NT2/D1 (cell line): ENCODE measurements around the gene TMEM270.

Source experiments
- SUZ12 ChIP-seq: IDR thresholded peaks from 2 replicates; pipeline ENCODE4 v1.6.1; 2011; ENCODE audit not compliant: insufficient read length, insufficient read depth; ENCODE audit errors: extremely low read depth
- YY1 ChIP-seq: IDR thresholded peaks from 2 replicates; pipeline ENCODE4 v1.6.1; 2011; ENCODE audit not compliant: insufficient read length, insufficient read depth
- ZNF274 ChIP-seq: IDR thresholded peaks from 2 replicates; pipeline ENCODE4 v1.6.1; 2011; ENCODE audit warnings: mild to moderate bottlenecking, low read depth, low read length

DNA sequence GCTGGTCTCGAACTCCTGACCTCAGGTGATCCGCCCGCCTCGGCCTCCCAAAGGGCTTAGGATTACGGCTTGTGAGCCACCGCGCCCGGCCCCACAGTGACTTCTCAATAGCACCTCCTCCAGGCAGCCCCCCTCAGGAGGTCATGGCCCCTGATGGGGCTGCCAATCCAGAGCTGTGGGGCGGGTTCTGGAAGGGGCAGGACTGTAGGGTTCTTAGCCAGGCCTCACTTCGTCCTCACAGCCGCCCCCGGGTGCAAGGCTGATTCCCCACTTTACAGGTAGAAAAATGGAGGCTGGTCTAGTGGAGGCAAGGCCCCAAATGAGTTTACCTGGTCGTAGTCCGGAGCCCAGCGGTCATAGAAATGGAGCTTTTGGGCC is 19.3 kb upstream of the TMEM270 start:
- TF ChIP-seq ZNF274 (no peak), YY1 (no peak), SUZ12 (no peak)
